BJ (cell line): ENCODE data around the gene SEZ6. TPM values are rescaled to one million over a fixed set of nuclear protein-coding genes. Genes with fewer than 3 reads are reported as not detected.

Experiments used
- CTCF ChIA-PET: fragments of 350-600 bp; formaldehyde crosslinking; extraction: SDS; loops from one replicate; lab custom pipeline; 2021; ENCODE audit warnings: antibody characterized with exemption, inconsistent platforms; lab: Yijun Ruan, JAX
- POLR2A ChIA-PET: fragments of 300-600 bp; sonication (Branson Sonifier 250); formaldehyde crosslinking; extraction: SDS; loops from one replicate; lab custom pipeline; 2021; ENCODE audit warnings: antibody characterized with exemption; lab: Charles Lee
- DNase-seq: peaks from one replicate; pipeline ENCODE4 v3.0.0-alpha.2; 2011; ENCODE audit warnings: low read depth
- H3K27me3 ChIP-seq: 2 replicates; pipeline ENCODE4 v1.6.0; 2011; ENCODE audit warnings: low read length; ENCODE audit not compliant: control insufficient read depth, insufficient read depth
- H3K36me3 ChIP-seq: 2 replicates; pipeline ENCODE4 v1.5.1; 2011; ENCODE audit warnings: low read length; ENCODE audit not compliant: control insufficient read depth, insufficient read depth
- H3K4me3 ChIP-seq: 2 replicates; pipeline ENCODE4 v1.5.1; 2011; ENCODE audit warnings: low read depth, mild to moderate bottlenecking, control low read depth, low read length
- polyA plus RNA-seq: library from polyadenylated mRNA; depleted of rRNA; stranded (reverse); fragments of >200 nt; gene quantifications from 2 replicates; pipeline ENCODE4 v1.2.3, GENCODE V29; 2011
- TF ChIP-seq, protein P1 (sequence below): IDR thresholded peaks from 2 replicates; pipeline ENCODE4 v1.5.1; 2011; ENCODE audit warnings: low read depth, mild to moderate bottlenecking, control low read depth, inconsistent platforms, low read length, moderate library complexity; ENCODE audit not compliant: insufficient read depth

SEZ6 gene
- polyA plus RNA-seq, 1 experiment, result not detected

DNA sequence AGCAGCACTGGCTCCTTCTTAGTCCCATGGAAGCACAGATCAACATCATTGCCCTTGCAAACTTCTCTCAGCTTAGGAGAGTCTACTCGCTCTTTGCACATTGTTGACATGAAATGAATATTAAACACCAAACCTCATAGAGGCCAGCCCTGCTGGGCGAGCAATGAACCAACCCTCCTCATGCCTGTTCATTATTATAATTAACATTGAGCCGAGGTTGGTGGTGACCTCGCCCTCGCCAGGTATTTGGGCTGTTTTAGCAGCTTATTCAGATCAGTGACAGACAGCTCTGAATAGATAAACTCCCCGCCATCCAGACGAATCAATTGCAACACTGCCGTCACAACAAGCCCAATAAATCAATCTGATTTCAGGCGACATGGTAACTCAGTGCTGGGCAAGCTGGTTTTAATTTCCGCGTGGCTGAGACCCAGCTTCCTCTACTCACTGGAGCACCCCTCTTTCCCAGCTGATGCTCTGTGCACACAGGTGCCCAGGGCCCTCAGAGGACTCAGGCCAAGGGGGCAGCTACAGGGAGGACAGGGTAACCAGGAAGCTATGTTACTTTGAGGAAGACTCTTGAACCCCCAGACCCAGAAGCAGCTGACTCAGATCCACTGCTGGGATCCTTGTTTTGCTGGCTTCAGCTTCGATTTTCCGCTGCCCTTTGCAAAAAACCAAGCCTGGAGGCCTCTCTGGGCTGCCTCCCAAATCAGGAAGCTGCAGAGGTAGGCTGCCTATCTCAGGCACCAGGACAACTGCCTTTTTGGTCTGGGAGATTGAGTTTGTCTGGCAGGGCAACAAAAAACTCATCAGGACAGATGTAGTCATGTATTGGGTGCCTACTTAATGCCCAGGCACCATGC, 10.7 kb upstream of the SEZ6 start:
- TF ChIP-seq, protein P1, sequence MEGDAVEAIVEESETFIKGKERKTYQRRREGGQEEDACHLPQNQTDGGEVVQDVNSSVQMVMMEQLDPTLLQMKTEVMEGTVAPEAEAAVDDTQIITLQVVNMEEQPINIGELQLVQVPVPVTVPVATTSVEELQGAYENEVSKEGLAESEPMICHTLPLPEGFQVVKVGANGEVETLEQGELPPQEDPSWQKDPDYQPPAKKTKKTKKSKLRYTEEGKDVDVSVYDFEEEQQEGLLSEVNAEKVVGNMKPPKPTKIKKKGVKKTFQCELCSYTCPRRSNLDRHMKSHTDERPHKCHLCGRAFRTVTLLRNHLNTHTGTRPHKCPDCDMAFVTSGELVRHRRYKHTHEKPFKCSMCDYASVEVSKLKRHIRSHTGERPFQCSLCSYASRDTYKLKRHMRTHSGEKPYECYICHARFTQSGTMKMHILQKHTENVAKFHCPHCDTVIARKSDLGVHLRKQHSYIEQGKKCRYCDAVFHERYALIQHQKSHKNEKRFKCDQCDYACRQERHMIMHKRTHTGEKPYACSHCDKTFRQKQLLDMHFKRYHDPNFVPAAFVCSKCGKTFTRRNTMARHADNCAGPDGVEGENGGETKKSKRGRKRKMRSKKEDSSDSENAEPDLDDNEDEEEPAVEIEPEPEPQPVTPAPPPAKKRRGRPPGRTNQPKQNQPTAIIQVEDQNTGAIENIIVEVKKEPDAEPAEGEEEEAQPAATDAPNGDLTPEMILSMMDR, result no peak
- POLR2A ChIA-PET, result no interaction called here
- CTCF ChIA-PET, result interaction anchor here (0.9 to 1.1 kb wide), 2 partner anchors 9 to 32 kb away, joined by 3 read pairs; no protein-coding TSS in a partner anchor
- Histone ChIP-seq H3K36me3 (no peaks in the 10 kb centered on the region), H3K4me3 (no peak overlapping the region), H3K27me3 (peaks cover 50% of the 10 kb centered on the region)
- no peak for DNase-seq

GRCh38 chr17:29014716-29015115, 8.9 kb upstream of the SEZ6 start:
- ChIA-PET CTCF (interaction anchor here (0.7 to 0.9 kb wide), 2 partner anchors 35 to 49 kb away, joined by 3 to 5 read pairs; no protein-coding TSS in a partner anchor), POLR2A (no interaction called here)
- DNase-seq, result no peak
- H3K4me3 ChIP-seq, result no peak overlapping the region
- peaks cover 37% of the 10 kb centered on the region for H3K27me3 ChIP-seq
- no peaks in the 10 kb centered on the region for H3K36me3 ChIP-seq
- TF ChIP-seq, protein P1, result no peak

DNA sequence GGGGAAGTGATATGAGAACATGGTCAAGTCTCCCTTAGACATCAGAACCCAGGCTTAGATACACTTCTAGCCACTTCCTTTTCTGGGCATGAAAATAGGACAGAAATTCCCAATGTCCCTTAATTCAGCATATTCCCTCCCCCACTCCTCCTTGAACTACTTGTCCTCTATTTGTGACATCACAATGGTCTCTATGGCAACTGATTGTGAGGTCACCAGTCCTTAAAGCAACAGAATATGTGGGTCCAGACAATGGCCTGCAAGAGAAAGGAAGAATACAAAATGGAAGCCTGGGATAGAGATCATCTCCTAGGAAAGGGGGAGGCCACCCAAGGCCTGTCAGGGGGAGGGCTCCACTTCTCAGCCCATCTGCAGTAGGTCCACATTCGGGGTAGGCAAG, 6.7 kb upstream of the SEZ6 start:
- ChIA-PET CTCF (no interaction called here), POLR2A (no interaction called here)
- Histone ChIP-seq H3K36me3 (no peaks in the 10 kb centered on the region), H3K4me3 (no peak overlapping the region), H3K27me3 (peaks cover 29% of the 10 kb centered on the region)
- TF ChIP-seq, protein P1, result no peak
- DNase-seq, result no peak

- peaks cover 19% of the 10 kb centered on the region for H3K27me3 ChIP-seq
- no peak overlapping the region for H3K4me3 ChIP-seq
- TF ChIP-seq, protein P1, result no peak
- H3K36me3 ChIP-seq, result no peaks in the 10 kb centered on the region
- POLR2A ChIA-PET, result no interaction called here
- no peak for DNase-seq
- CTCF ChIA-PET, result no interaction called here
Measured at GRCh38 chr17:29010586-29010985, 4.8 kb upstream of the SEZ6 start.

DNA sequence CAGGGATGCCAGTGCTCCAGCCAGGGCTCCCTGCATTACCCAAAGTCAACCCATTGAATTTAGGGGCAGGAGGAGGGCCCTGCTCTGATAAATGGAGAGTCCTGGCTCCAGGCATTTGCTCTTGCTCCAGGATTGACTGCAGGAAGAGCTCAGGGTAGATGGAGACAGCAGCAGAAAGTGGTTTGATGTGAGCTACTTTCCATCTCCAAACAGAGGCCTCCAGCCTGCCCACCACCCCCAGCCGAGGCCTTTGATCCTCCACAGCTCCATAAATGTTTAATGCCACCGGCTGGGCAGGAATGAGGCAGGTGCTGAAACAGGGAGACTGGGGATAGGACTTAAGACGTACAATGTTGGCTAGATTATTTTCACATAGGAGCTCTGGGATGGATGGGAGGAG, 4.3 kb upstream of the SEZ6 start:
- H3K4me3 ChIP-seq, result no peak overlapping the region
- TF ChIP-seq, protein P1, result no peak
- H3K27me3 ChIP-seq, result peaks cover 20% of the 10 kb centered on the region
- no peak for DNase-seq
- CTCF ChIA-PET, result interaction anchor here (1.4 to 1.7 kb wide), 2 partner anchors 22 to 44 kb away, joined by 3 read pairs; no protein-coding TSS in a partner anchor
- POLR2A ChIA-PET, result no interaction called here
- no peaks in the 10 kb centered on the region for H3K36me3 ChIP-seq
